Measurements from ENCODE around the gene SPRYD4. TPM values are rescaled to one million over a fixed set of nuclear protein-coding genes. Genes with fewer than 3 reads are reported as not detected.

SPRYD4 gene
- polyA plus RNA-seq, 2 donors: 2.2 to 2.9 TPM

GRCh38 chr12:56517854-56518253 lies 49.5 kb downstream of the SPRYD4 start:
- Histone ChIP-seq H3K9me3 (ENCODE audit: control insufficient read depth in 2 of 2, insufficient read depth in 1 of 2, low read depth in 1 of 2, low read length in 1 of 2) (no peaks in the 10 kb centered on the region), H3K4me3 (ENCODE audit: low read depth in 1 of 2, low read length in 2 of 2) (no peak overlapping the region), H3K36me3 (ENCODE audit: control insufficient read depth in 2 of 2, insufficient read depth in 2 of 2, low read length in 1 of 2) (no peaks in the 10 kb centered on the region), H3K27ac (ENCODE audit: low read depth in 2 of 2, low read length in 1 of 2) (no peak overlapping the region), H3K4me1 (ENCODE audit: control insufficient read depth in 2 of 2, insufficient read depth in 2 of 2, low read length in 1 of 2) (no peaks in the 10 kb centered on the region), H3K27me3 (ENCODE audit: control insufficient read depth in 1 of 2, insufficient read depth in 2 of 2, low read length in 2 of 2) (no peaks in the 10 kb centered on the region)
- 82 to 84% methylated on average over 2 of the region's 2 CpGs for WGBS, 2 donors

- WGBS, 2 donors: 54 to 59% methylated on average over 2 of the region's 2 CpGs
- Histone ChIP-seq H3K36me3 (ENCODE audit: control insufficient read depth in 2 of 2, insufficient read depth in 2 of 2, low read length in 1 of 2) (no peaks in the 10 kb centered on the region), H3K27ac (ENCODE audit: low read depth in 2 of 2, low read length in 1 of 2) (no peak overlapping the region)
Measured at GRCh38 chr12:56518570-56518969, 50.2 kb downstream of the SPRYD4 start.

GRCh38 chr12:56520048-56520447 lies 51.7 kb downstream of the SPRYD4 start:
- H3K4me3 ChIP-seq (ENCODE audit: low read depth in 1 of 2, low read length in 2 of 2): no peak overlapping the region

More at GRCh38 chr12:56518570-56518969, 50.2 kb downstream of the SPRYD4 start:
- Histone ChIP-seq H3K9me3 (ENCODE audit: control insufficient read depth in 2 of 2, insufficient read depth in 1 of 2, low read depth in 1 of 2, low read length in 1 of 2) (no peaks in the 10 kb centered on the region), H3K27me3 (ENCODE audit: control insufficient read depth in 1 of 2, insufficient read depth in 2 of 2, low read length in 2 of 2) (no peaks in the 10 kb centered on the region), H3K4me3 (ENCODE audit: low read depth in 1 of 2, low read length in 2 of 2) (no peak overlapping the region), H3K4me1 (ENCODE audit: control insufficient read depth in 2 of 2, insufficient read depth in 2 of 2, low read length in 1 of 2) (no peaks in the 10 kb centered on the region)

GRCh38 chr12:56520506-56520905 lies 52.1 kb downstream of the SPRYD4 start:
- no peaks in the 10 kb centered on the region for H3K4me1 ChIP-seq (ENCODE audit: control insufficient read depth in 2 of 2, insufficient read depth in 2 of 2, low read length in 1 of 2)
- peak overlapping the region in 1 of 2 donors; percentile 47 for H3K27ac ChIP-seq (ENCODE audit: low read depth in 2 of 2, low read length in 1 of 2)
- WGBS, 2 donors: 56 to 57% methylated on average over 1 of the region's 1 CpG
- no peaks in the 10 kb centered on the region for H3K36me3 ChIP-seq (ENCODE audit: control insufficient read depth in 2 of 2, insufficient read depth in 2 of 2, low read length in 1 of 2)
- no peaks in the 10 kb centered on the region for H3K27me3 ChIP-seq (ENCODE audit: control insufficient read depth in 1 of 2, insufficient read depth in 2 of 2, low read length in 2 of 2)
- no peak overlapping the region for H3K4me3 ChIP-seq (ENCODE audit: low read depth in 1 of 2, low read length in 2 of 2)
- no peaks in the 10 kb centered on the region for H3K9me3 ChIP-seq (ENCODE audit: control insufficient read depth in 2 of 2, insufficient read depth in 1 of 2, low read depth in 1 of 2, low read length in 1 of 2)

More at GRCh38 chr12:56520048-56520447, 51.7 kb downstream of the SPRYD4 start:
- no peaks in the 10 kb centered on the region for H3K36me3 ChIP-seq (ENCODE audit: control insufficient read depth in 2 of 2, insufficient read depth in 2 of 2, low read length in 1 of 2)
- H3K4me1 ChIP-seq (ENCODE audit: control insufficient read depth in 2 of 2, insufficient read depth in 2 of 2, low read length in 1 of 2): no peaks in the 10 kb centered on the region
- no peaks in the 10 kb centered on the region for H3K9me3 ChIP-seq (ENCODE audit: control insufficient read depth in 2 of 2, insufficient read depth in 1 of 2, low read depth in 1 of 2, low read length in 1 of 2)
- WGBS, 2 donors: 80 to 87% methylated on average over 3 of the region's 3 CpGs
- H3K27me3 ChIP-seq (ENCODE audit: control insufficient read depth in 1 of 2, insufficient read depth in 2 of 2, low read length in 2 of 2): no peaks in the 10 kb centered on the region
- H3K27ac ChIP-seq (ENCODE audit: low read depth in 2 of 2, low read length in 1 of 2): no peak overlapping the region

GRCh38 chr12:56521209-56521589 lies 52.8 kb downstream of the SPRYD4 start:
- H3K4me3 ChIP-seq (ENCODE audit: low read depth in 1 of 2, low read length in 2 of 2): peak overlapping the region in 1 of 2 donors; percentile 70
- WGBS, 2 donors: 45 to 53% methylated on average over 8 of the region's 8 CpGs
- H3K27ac ChIP-seq (ENCODE audit: low read depth in 2 of 2, low read length in 1 of 2): peak overlapping the region; percentile 47 to 79
- H3K9me3 ChIP-seq (ENCODE audit: control insufficient read depth in 2 of 2, insufficient read depth in 1 of 2, low read depth in 1 of 2, low read length in 1 of 2): no peaks in the 10 kb centered on the region
- no peaks in the 10 kb centered on the region for H3K27me3 ChIP-seq (ENCODE audit: control insufficient read depth in 1 of 2, insufficient read depth in 2 of 2, low read length in 2 of 2)
- H3K36me3 ChIP-seq (ENCODE audit: control insufficient read depth in 2 of 2, insufficient read depth in 2 of 2, low read length in 1 of 2): no peaks in the 10 kb centered on the region
- H3K4me1 ChIP-seq (ENCODE audit: control insufficient read depth in 2 of 2, insufficient read depth in 2 of 2, low read length in 1 of 2): no peaks in the 10 kb centered on the region

- Histone ChIP-seq H3K27me3 (ENCODE audit: control insufficient read depth in 1 of 2, insufficient read depth in 2 of 2, low read length in 2 of 2) (no peaks in the 10 kb centered on the region), H3K4me1 (ENCODE audit: control insufficient read depth in 2 of 2, insufficient read depth in 2 of 2, low read length in 1 of 2) (no peaks in the 10 kb centered on the region), H3K4me3 (ENCODE audit: low read depth in 1 of 2, low read length in 2 of 2) (peak within 1 kb of the TSS; percentile 41 to 70), H3K36me3 (ENCODE audit: control insufficient read depth in 2 of 2, insufficient read depth in 2 of 2, low read length in 1 of 2) (no peaks in the 10 kb centered on the region), H3K9me3 (ENCODE audit: control insufficient read depth in 2 of 2, insufficient read depth in 1 of 2, low read depth in 1 of 2, low read length in 1 of 2) (no peaks in the 10 kb centered on the region), H3K27ac (ENCODE audit: low read depth in 2 of 2, low read length in 1 of 2) (peak within 1 kb of the TSS; percentile 61 to 79)
- 1 to 3% methylated on average over 15 of the region's 15 CpGs for WGBS, 2 donors
Measured at GRCh38 chr12:56521590-56522371, 53.4 kb downstream of the SPRYD4 start, which contains the start of gene RBMS2. Gene RBMS2, plus strand, starts transcription at chr12:56521820. Its CDS starts 204 bp downstream, at chr12:56522024.

- Histone ChIP-seq H3K4me3 (ENCODE audit: low read depth in 1 of 2, low read length in 2 of 2) (peak overlapping the region; percentile 41 to 70), H3K27ac (ENCODE audit: low read depth in 2 of 2, low read length in 1 of 2) (peak overlapping the region; percentile 61 to 67), H3K27me3 (ENCODE audit: control insufficient read depth in 1 of 2, insufficient read depth in 2 of 2, low read length in 2 of 2) (no peaks in the 10 kb centered on the region), H3K9me3 (ENCODE audit: control insufficient read depth in 2 of 2, insufficient read depth in 1 of 2, low read depth in 1 of 2, low read length in 1 of 2) (no peaks in the 10 kb centered on the region), H3K36me3 (ENCODE audit: control insufficient read depth in 2 of 2, insufficient read depth in 2 of 2, low read length in 1 of 2) (no peaks in the 10 kb centered on the region), H3K4me1 (ENCODE audit: control insufficient read depth in 2 of 2, insufficient read depth in 2 of 2, low read length in 1 of 2) (no peaks in the 10 kb centered on the region)
- WGBS, 2 donors: 10 to 23% methylated on average over 4 of the region's 4 CpGs
Measured at GRCh38 chr12:56522411-56523193, 54.2 kb downstream of the SPRYD4 start.

- no peak overlapping the region for H3K27ac ChIP-seq (ENCODE audit: low read depth in 2 of 2, low read length in 1 of 2)
- no peak overlapping the region for H3K4me3 ChIP-seq (ENCODE audit: low read depth in 1 of 2, low read length in 2 of 2)
- H3K9me3 ChIP-seq (ENCODE audit: control insufficient read depth in 2 of 2, insufficient read depth in 1 of 2, low read depth in 1 of 2, low read length in 1 of 2): no peaks in the 10 kb centered on the region
- H3K27me3 ChIP-seq (ENCODE audit: control insufficient read depth in 1 of 2, insufficient read depth in 2 of 2, low read length in 2 of 2): no peaks in the 10 kb centered on the region
- H3K4me1 ChIP-seq (ENCODE audit: control insufficient read depth in 2 of 2, insufficient read depth in 2 of 2, low read length in 1 of 2): no peaks in the 10 kb centered on the region
- H3K36me3 ChIP-seq (ENCODE audit: control insufficient read depth in 2 of 2, insufficient read depth in 2 of 2, low read length in 1 of 2): no peaks in the 10 kb centered on the region
- 90 to 92% methylated on average over 1 of the region's 1 CpG for WGBS, 2 donors
Measured at GRCh38 chr12:56528846-56529245, 60.5 kb downstream of the SPRYD4 start.
